ENCODE results near the gene OR10T2.
"Not testable (repeated sequence)": the region's sequence is repeated elsewhere in the genome, so short reads cannot be mapped to it uniquely, and the experiment has no call there.

OR10T2 gene

GRCh38 chr1:158374860-158375259 is 24.4 kb downstream of the OR10T2 start:
- Histone ChIP-seq H3K4me1 (ENCODE audit: insufficient read depth, low read length) (no peaks in the 10 kb centered on the region), H3K9me3 (ENCODE audit: control insufficient read depth, insufficient read depth, low read length) (no peaks in the 10 kb centered on the region), H3K9ac (ENCODE audit: low read depth, low read length) (no peak overlapping the region), H3K36me3 (ENCODE audit: insufficient read depth, low read length) (no peaks in the 10 kb centered on the region)

- H3K36me3 ChIP-seq (ENCODE audit: insufficient read depth, low read length); H3K4me1 ChIP-seq (ENCODE audit: insufficient read depth, low read length): not testable (repeated sequence)
Observed at GRCh38 chr1:158374101-158374500, 25.2 kb downstream of the OR10T2 start.

GRCh38 chr1:158371188-158371953 is 27.9 kb downstream of the OR10T2 start:
- Histone ChIP-seq H3K4me1 (ENCODE audit: insufficient read depth, low read length) (no peaks in the 10 kb centered on the region), H3K9ac (ENCODE audit: low read depth, low read length) (no peak overlapping the region), H3K36me3 (ENCODE audit: insufficient read depth, low read length) (no peaks in the 10 kb centered on the region), H3K9me3 (ENCODE audit: control insufficient read depth, insufficient read depth, low read length) (no peaks in the 10 kb centered on the region)

More at GRCh38 chr1:158374101-158374500, 25.2 kb downstream of the OR10T2 start:
- H3K9ac ChIP-seq (ENCODE audit: low read depth, low read length); H3K9me3 ChIP-seq (ENCODE audit: control insufficient read depth, insufficient read depth, low read length): not testable (repeated sequence)

- Histone ChIP-seq H3K9me3 (ENCODE audit: control insufficient read depth, insufficient read depth, low read length) (no peaks in the 10 kb centered on the region), H3K9ac (ENCODE audit: low read depth, low read length) (no peak overlapping the region), H3K36me3 (ENCODE audit: insufficient read depth, low read length) (no peaks in the 10 kb centered on the region), H3K4me1 (ENCODE audit: insufficient read depth, low read length) (no peaks in the 10 kb centered on the region)
Observed at GRCh38 chr1:158366783-158367182, 32.5 kb downstream of the OR10T2 start.

- Histone ChIP-seq H3K4me1 (ENCODE audit: insufficient read depth, low read length) (no peaks in the 10 kb centered on the region), H3K9ac (ENCODE audit: low read depth, low read length) (no peak overlapping the region), H3K36me3 (ENCODE audit: insufficient read depth, low read length) (no peaks in the 10 kb centered on the region), H3K9me3 (ENCODE audit: control insufficient read depth, insufficient read depth, low read length) (no peaks in the 10 kb centered on the region)
Observed at GRCh38 chr1:158362941-158363340, 36.3 kb downstream of the OR10T2 start.

- Histone ChIP-seq H3K9me3 (ENCODE audit: control insufficient read depth, insufficient read depth, low read length) (no peaks in the 10 kb centered on the region), H3K4me1 (ENCODE audit: insufficient read depth, low read length) (no peaks in the 10 kb centered on the region), H3K9ac (ENCODE audit: low read depth, low read length) (no peak overlapping the region), H3K36me3 (ENCODE audit: insufficient read depth, low read length) (no peaks in the 10 kb centered on the region)
Observed at GRCh38 chr1:158362482-158362881, 36.8 kb downstream of the OR10T2 start.

GRCh38 chr1:158357441-158357840 is 41.8 kb downstream of the OR10T2 start:
- Histone ChIP-seq H3K36me3 (ENCODE audit: insufficient read depth, low read length) (no peaks in the 10 kb centered on the region), H3K4me1 (ENCODE audit: insufficient read depth, low read length) (peaks cover 3% of the 10 kb centered on the region; the same call in 1 of the 2 replicates), H3K9ac (ENCODE audit: low read depth, low read length) (no peak overlapping the region), H3K9me3 (ENCODE audit: control insufficient read depth, insufficient read depth, low read length) (no peaks in the 10 kb centered on the region)

- no peaks in the 10 kb centered on the region for H3K9me3 ChIP-seq (ENCODE audit: control insufficient read depth, insufficient read depth, low read length)
- H3K36me3 ChIP-seq (ENCODE audit: insufficient read depth, low read length): no peaks in the 10 kb centered on the region
- no peak overlapping the region for H3K9ac ChIP-seq (ENCODE audit: low read depth, low read length)
- peaks cover 3% of the 10 kb centered on the region; the same call in 1 of the 2 replicates for H3K4me1 ChIP-seq (ENCODE audit: insufficient read depth, low read length)
Observed at GRCh38 chr1:158356616-158357015, 42.6 kb downstream of the OR10T2 start.

- Histone ChIP-seq H3K9me3 (ENCODE audit: control insufficient read depth, insufficient read depth, low read length) (no peaks in the 10 kb centered on the region), H3K9ac (ENCODE audit: low read depth, low read length) (no peak overlapping the region), H3K4me1 (ENCODE audit: insufficient read depth, low read length) (peaks cover 3% of the 10 kb centered on the region; the same call in 1 of the 2 replicates), H3K36me3 (ENCODE audit: insufficient read depth, low read length) (no peaks in the 10 kb centered on the region)
Observed at GRCh38 chr1:158355773-158356285, 43.4 kb downstream of the OR10T2 start.

GRCh38 chr1:158354255-158354654 is 45.0 kb downstream of the OR10T2 start:
- H3K9me3 ChIP-seq (ENCODE audit: control insufficient read depth, insufficient read depth, low read length): no peaks in the 10 kb centered on the region
- H3K4me1 ChIP-seq (ENCODE audit: insufficient read depth, low read length): peaks cover 3% of the 10 kb centered on the region; the same call in 1 of the 2 replicates
- H3K9ac ChIP-seq (ENCODE audit: low read depth, low read length): no peak overlapping the region
- no peaks in the 10 kb centered on the region for H3K36me3 ChIP-seq (ENCODE audit: insufficient read depth, low read length)

- H3K9ac ChIP-seq (ENCODE audit: low read depth, low read length): no peak within 1 kb of the TSS
- H3K9me3 ChIP-seq (ENCODE audit: control insufficient read depth, insufficient read depth, low read length): no peaks in the 10 kb centered on the region
- peaks cover 3% of the 10 kb centered on the region; the same call in 1 of the 2 replicates for H3K4me1 ChIP-seq (ENCODE audit: insufficient read depth, low read length)
- H3K36me3 ChIP-seq (ENCODE audit: insufficient read depth, low read length): no peaks in the 10 kb centered on the region
Observed at GRCh38 chr1:158353303-158354075, 45.8 kb downstream of the OR10T2 start, which contains the start of gene CD1E. TSS of gene CD1E (plus strand) at chr1:158353894. CDS start at chr1:158353989, 95 bp downstream.

- H3K9me3 ChIP-seq (ENCODE audit: control insufficient read depth, insufficient read depth, low read length); H3K9ac ChIP-seq (ENCODE audit: low read depth, low read length); H3K4me1 ChIP-seq (ENCODE audit: insufficient read depth, low read length); H3K36me3 ChIP-seq (ENCODE audit: insufficient read depth, low read length): not testable (repeated sequence)
Observed at GRCh38 chr1:158348946-158349345, 50.3 kb downstream of the OR10T2 start.
